Activated naive CD8-positive, alpha-beta T cell (primary cell): ENCODE results near the gene PACRG.

Experiments
- H3K27ac Mint-ChIP-seq: one replicate; pipeline ENCODE4 v1.8.0; 2021; ENCODE audit warnings: mixed read lengths
- H3K27me3 Mint-ChIP-seq: one replicate; pipeline ENCODE4 v1.8.0; 2021; ENCODE audit warnings: mixed read lengths
- H3K36me3 Mint-ChIP-seq: one replicate; pipeline ENCODE4 v1.8.0; 2021; ENCODE audit warnings: mixed read lengths
- H3K4me1 Mint-ChIP-seq: one replicate; pipeline ENCODE4 v1.8.0; 2021; ENCODE audit warnings: low read depth, mixed read lengths
- H3K4me3 Mint-ChIP-seq: one replicate; pipeline ENCODE4 v1.8.0; 2021; ENCODE audit warnings: mild to moderate bottlenecking, mixed read lengths
- H3K9me3 Mint-ChIP-seq: one replicate; pipeline ENCODE4 v1.8.0; 2021; ENCODE audit warnings: low read depth, mixed read lengths

The PACRG gene

GRCh38 chr6:162722226-162722625 lies 5.5 kb upstream of the PACRG start:
- H3K4me3 Mint-ChIP-seq: no peak overlapping the region
- peaks cover 8% of the 10 kb centered on the region for H3K4me1 Mint-ChIP-seq
- H3K36me3 Mint-ChIP-seq: peaks cover 3% of the 10 kb centered on the region
- H3K27ac Mint-ChIP-seq: no peak overlapping the region
- H3K9me3 Mint-ChIP-seq: no peaks in the 10 kb centered on the region
- H3K27me3 Mint-ChIP-seq: peaks cover 1% of the 10 kb centered on the region

- Mint-ChIP-seq H3K27me3 (peaks cover 1% of the 10 kb centered on the region), H3K4me1 (peaks cover 8% of the 10 kb centered on the region), H3K27ac (no peak overlapping the region), H3K36me3 (peaks cover 3% of the 10 kb centered on the region), H3K9me3 (no peaks in the 10 kb centered on the region), H3K4me3 (no peak overlapping the region)
These were observed 5.1 kb upstream of the PACRG start for GRCh38 chr6:162722633-162723032.

GRCh38 chr6:162726947-162727321 lies 840 bp upstream of the PACRG start:
- Mint-ChIP-seq H3K4me1 (peaks cover 15% of the 10 kb centered on the region), H3K9me3 (no peaks in the 10 kb centered on the region), H3K4me3 (peak overlapping the region; percentile 94), H3K36me3 (no peaks in the 10 kb centered on the region), H3K27ac (peak overlapping the region; percentile 92), H3K27me3 (no peaks in the 10 kb centered on the region)

GRCh38 chr6:162728197-162728596 lies 423 bp downstream of the PACRG start:
- Mint-ChIP-seq H3K27me3 (no peaks in the 10 kb centered on the region), H3K4me3 (peak overlapping the region; percentile 94), H3K9me3 (no peaks in the 10 kb centered on the region), H3K4me1 (peaks cover 17% of the 10 kb centered on the region), H3K27ac (peak overlapping the region; percentile 10), H3K36me3 (no peaks in the 10 kb centered on the region)

- no peak overlapping the region for H3K27ac Mint-ChIP-seq
- H3K27me3 Mint-ChIP-seq: no peaks in the 10 kb centered on the region
- H3K36me3 Mint-ChIP-seq: no peaks in the 10 kb centered on the region
- peaks cover 22% of the 10 kb centered on the region for H3K4me1 Mint-ChIP-seq
- H3K9me3 Mint-ChIP-seq: no peaks in the 10 kb centered on the region
- peak overlapping the region; percentile 94 for H3K4me3 Mint-ChIP-seq
These were observed 932 bp downstream of the PACRG start for GRCh38 chr6:162728706-162729105.

- H3K27ac Mint-ChIP-seq: no peak overlapping the region
These were observed 2.7 kb downstream of the PACRG start for GRCh38 chr6:162730502-162730901.

GRCh38 chr6:162733489-162733888 lies 5.7 kb downstream of the PACRG start:
- Mint-ChIP-seq H3K36me3 (no peaks in the 10 kb centered on the region), H3K4me1 (peaks cover 10% of the 10 kb centered on the region), H3K27me3 (no peaks in the 10 kb centered on the region), H3K4me3 (no peak overlapping the region), H3K9me3 (no peaks in the 10 kb centered on the region), H3K27ac (peak overlapping the region; percentile 42)

More at GRCh38 chr6:162730502-162730901, 2.7 kb downstream of the PACRG start:
- H3K9me3 Mint-ChIP-seq: no peaks in the 10 kb centered on the region
- H3K4me1 Mint-ChIP-seq: peaks cover 21% of the 10 kb centered on the region
- H3K36me3 Mint-ChIP-seq: no peaks in the 10 kb centered on the region
- H3K4me3 Mint-ChIP-seq: no peak overlapping the region
- H3K27me3 Mint-ChIP-seq: no peaks in the 10 kb centered on the region

GRCh38 chr6:162736961-162737360 lies 9.2 kb downstream of the PACRG start:
- H3K27ac Mint-ChIP-seq: no peak overlapping the region
- peaks cover 2% of the 10 kb centered on the region for H3K36me3 Mint-ChIP-seq
- H3K27me3 Mint-ChIP-seq: no peaks in the 10 kb centered on the region
- H3K9me3 Mint-ChIP-seq: no peaks in the 10 kb centered on the region
- no peak overlapping the region for H3K4me3 Mint-ChIP-seq
- H3K4me1 Mint-ChIP-seq: peaks cover 9% of the 10 kb centered on the region

- H3K9me3 Mint-ChIP-seq: no peaks in the 10 kb centered on the region
- no peaks in the 10 kb centered on the region for H3K36me3 Mint-ChIP-seq
- H3K27ac Mint-ChIP-seq: no peak overlapping the region
- H3K4me1 Mint-ChIP-seq: no peaks in the 10 kb centered on the region
- H3K27me3 Mint-ChIP-seq: no peaks in the 10 kb centered on the region
- no peak overlapping the region for H3K4me3 Mint-ChIP-seq
These were observed 23.0 kb downstream of the PACRG start for GRCh38 chr6:162750776-162751175.

GRCh38 chr6:162751211-162751859 lies 23.6 kb downstream of the PACRG start:
- no peaks in the 10 kb centered on the region for H3K4me1 Mint-ChIP-seq
- H3K36me3 Mint-ChIP-seq: no peaks in the 10 kb centered on the region

GRCh38 chr6:162753775-162754174 lies 26.0 kb downstream of the PACRG start:
- H3K9me3 Mint-ChIP-seq: no peaks in the 10 kb centered on the region

More at GRCh38 chr6:162751211-162751859, 23.6 kb downstream of the PACRG start:
- H3K27me3 Mint-ChIP-seq: no peaks in the 10 kb centered on the region
- no peak overlapping the region for H3K4me3 Mint-ChIP-seq
- no peak overlapping the region for H3K27ac Mint-ChIP-seq
- H3K9me3 Mint-ChIP-seq: no peaks in the 10 kb centered on the region

GRCh38 chr6:162770136-162770535 lies 42.4 kb downstream of the PACRG start:
- no peak overlapping the region for H3K27ac Mint-ChIP-seq
- H3K4me1 Mint-ChIP-seq: peaks cover 3% of the 10 kb centered on the region
- no peaks in the 10 kb centered on the region for H3K9me3 Mint-ChIP-seq
- H3K27me3 Mint-ChIP-seq: no peaks in the 10 kb centered on the region
- peaks cover 2% of the 10 kb centered on the region for H3K36me3 Mint-ChIP-seq
- H3K4me3 Mint-ChIP-seq: no peak overlapping the region

More at GRCh38 chr6:162753775-162754174, 26.0 kb downstream of the PACRG start:
- Mint-ChIP-seq H3K27ac (no peak overlapping the region), H3K4me1 (no peaks in the 10 kb centered on the region), H3K36me3 (no peaks in the 10 kb centered on the region), H3K4me3 (no peak overlapping the region), H3K27me3 (no peaks in the 10 kb centered on the region)

- no peaks in the 10 kb centered on the region for H3K27me3 Mint-ChIP-seq
These were observed 43.2 kb downstream of the PACRG start for GRCh38 chr6:162770955-162771354.

GRCh38 chr6:162772466-162772865 lies 44.7 kb downstream of the PACRG start:
- H3K9me3 Mint-ChIP-seq: no peaks in the 10 kb centered on the region
- peaks cover 2% of the 10 kb centered on the region for H3K36me3 Mint-ChIP-seq
- no peak overlapping the region for H3K4me3 Mint-ChIP-seq

More at GRCh38 chr6:162770955-162771354, 43.2 kb downstream of the PACRG start:
- peaks cover 3% of the 10 kb centered on the region for H3K4me1 Mint-ChIP-seq
- H3K36me3 Mint-ChIP-seq: peaks cover 2% of the 10 kb centered on the region
- no peak overlapping the region for H3K27ac Mint-ChIP-seq
- no peak overlapping the region for H3K4me3 Mint-ChIP-seq
- no peaks in the 10 kb centered on the region for H3K9me3 Mint-ChIP-seq

GRCh38 chr6:162773996-162774395 lies 46.2 kb downstream of the PACRG start:
- no peaks in the 10 kb centered on the region for H3K27me3 Mint-ChIP-seq
- H3K4me1 Mint-ChIP-seq: no peaks in the 10 kb centered on the region
- no peak overlapping the region for H3K27ac Mint-ChIP-seq
- peaks cover 2% of the 10 kb centered on the region for H3K9me3 Mint-ChIP-seq
- H3K4me3 Mint-ChIP-seq: no peak overlapping the region
- peaks cover 3% of the 10 kb centered on the region for H3K36me3 Mint-ChIP-seq

More at GRCh38 chr6:162772466-162772865, 44.7 kb downstream of the PACRG start:
- Mint-ChIP-seq H3K27ac (no peak overlapping the region), H3K4me1 (peaks cover 3% of the 10 kb centered on the region), H3K27me3 (no peaks in the 10 kb centered on the region)

GRCh38 chr6:162777091-162777490 lies 49.3 kb downstream of the PACRG start:
- Mint-ChIP-seq H3K4me1 (no peaks in the 10 kb centered on the region), H3K36me3 (peaks cover 7% of the 10 kb centered on the region), H3K9me3 (peaks cover 21% of the 10 kb centered on the region)

More at GRCh38 chr6:162777091-162777490, 49.3 kb downstream of the PACRG start:
- Mint-ChIP-seq H3K27ac (no peak overlapping the region), H3K27me3 (no peaks in the 10 kb centered on the region), H3K4me3 (no peak overlapping the region)
